ENCODE data around the gene CNDP1.
"Not testable (repeated sequence)": the region's sequence is repeated elsewhere in the genome, so short reads cannot be mapped to it uniquely, and the experiment has no call there.

- TF ChIP-seq, protein P1, sequence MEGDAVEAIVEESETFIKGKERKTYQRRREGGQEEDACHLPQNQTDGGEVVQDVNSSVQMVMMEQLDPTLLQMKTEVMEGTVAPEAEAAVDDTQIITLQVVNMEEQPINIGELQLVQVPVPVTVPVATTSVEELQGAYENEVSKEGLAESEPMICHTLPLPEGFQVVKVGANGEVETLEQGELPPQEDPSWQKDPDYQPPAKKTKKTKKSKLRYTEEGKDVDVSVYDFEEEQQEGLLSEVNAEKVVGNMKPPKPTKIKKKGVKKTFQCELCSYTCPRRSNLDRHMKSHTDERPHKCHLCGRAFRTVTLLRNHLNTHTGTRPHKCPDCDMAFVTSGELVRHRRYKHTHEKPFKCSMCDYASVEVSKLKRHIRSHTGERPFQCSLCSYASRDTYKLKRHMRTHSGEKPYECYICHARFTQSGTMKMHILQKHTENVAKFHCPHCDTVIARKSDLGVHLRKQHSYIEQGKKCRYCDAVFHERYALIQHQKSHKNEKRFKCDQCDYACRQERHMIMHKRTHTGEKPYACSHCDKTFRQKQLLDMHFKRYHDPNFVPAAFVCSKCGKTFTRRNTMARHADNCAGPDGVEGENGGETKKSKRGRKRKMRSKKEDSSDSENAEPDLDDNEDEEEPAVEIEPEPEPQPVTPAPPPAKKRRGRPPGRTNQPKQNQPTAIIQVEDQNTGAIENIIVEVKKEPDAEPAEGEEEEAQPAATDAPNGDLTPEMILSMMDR (IDR thresholded peaks at IDR 0.05; ENCODE audit: low read length) = not testable (repeated sequence)
- not testable (repeated sequence) for TF ChIP-seq EZH2 (optimal IDR thresholded peaks at IDR 0.05; ENCODE audit: low read depth, low read length)
Measured at GRCh38 chr18:74565993-74566392, 31.7 kb downstream of the CNDP1 start.
